Measurements from ENCODE around the gene TMEM234. TPM values are rescaled to one million over a fixed set of nuclear protein-coding genes. Genes with fewer than 3 reads are reported as not detected.

Gene TMEM234
- total and polyA plus RNA-seq, 10 of the 15 experiments (the other 5 are each of a cell fraction or from before 2014, with no cell fraction given), result 2.9 to 10.9 (median 6.4) TPM

- ChIA-PET CTCF (interaction anchor here (1.1 to 2.4 kb wide), 4 partner anchors 12 to 205 kb away, joined by 3 to 9 read pairs (median 5); no protein-coding TSS in a partner anchor), SMC1A (ENCODE audit: uncharacterized antibody, unreplicated experiment) (interaction anchor here (0.9 to 1.7 kb wide), 2 partner anchors 41 to 107 kb away, joined by 3 to 4 read pairs; no protein-coding TSS in a partner anchor), RAD21 (ENCODE audit: unreplicated experiment) (no interaction called here), POLR2A (no interaction called here)
- no peaks in the 10 kb centered on the region for H3K27me3 ChIP-seq (replicated peaks in 1 of 2; ENCODE audit: control insufficient read depth in 2 of 2, insufficient read depth in 2 of 2, low read length in 1 of 2)
- no TSS peak for BruUV-seq (replicated peaks)
- TF ChIP-seq POLR2A (IDR thresholded peaks at IDR 0.05; ENCODE audit: low read depth, low read length), result no peak
- TF ChIP-seq FOXM1 (IDR thresholded peaks at IDR 0.05; ENCODE audit: low read depth, low read length), result no peak
- no peak for TF ChIP-seq ZBTB40 (IDR thresholded peaks at IDR 0.05; ENCODE audit: borderline replicate concordance)
- TF ChIP-seq NR2C2 (IDR thresholded peaks at IDR 0.05; ENCODE audit: borderline replicate concordance, control insufficient read depth, insufficient read length, low read depth), result no peak
- TF ChIP-seq YBX1 (IDR thresholded peaks at IDR 0.05), result no peak
- 0 out of 2 replicates have a peak, but pooled peaks have one; percentile 27 for TF ChIP-seq BMI1 (IDR thresholded peaks at IDR 0.05; ENCODE audit: borderline replicate concordance)
- TF ChIP-seq, protein P1, sequence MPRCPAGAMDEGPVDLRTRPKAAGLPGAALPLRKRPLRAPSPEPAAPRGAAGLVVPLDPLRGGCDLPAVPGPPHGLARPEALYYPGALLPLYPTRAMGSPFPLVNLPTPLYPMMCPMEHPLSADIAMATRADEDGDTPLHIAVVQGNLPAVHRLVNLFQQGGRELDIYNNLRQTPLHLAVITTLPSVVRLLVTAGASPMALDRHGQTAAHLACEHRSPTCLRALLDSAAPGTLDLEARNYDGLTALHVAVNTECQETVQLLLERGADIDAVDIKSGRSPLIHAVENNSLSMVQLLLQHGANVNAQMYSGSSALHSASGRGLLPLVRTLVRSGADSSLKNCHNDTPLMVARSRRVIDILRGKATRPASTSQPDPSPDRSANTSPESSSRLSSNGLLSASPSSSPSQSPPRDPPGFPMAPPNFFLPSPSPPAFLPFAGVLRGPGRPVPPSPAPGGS (IDR thresholded peaks at IDR 0.05; ENCODE audit: borderline replicate concordance, insufficient read depth, low read depth, low read length, poor library complexity, severe bottlenecking), result no peak
- no peak for TF ChIP-seq KDM1A (IDR thresholded peaks at IDR 0.05; ENCODE audit: borderline replicate concordance)
- H3K9ac ChIP-seq (ENCODE audit: control insufficient read depth, insufficient read depth, low read length), result no peak within 1 kb of the TSS
- in situ Hi-C loops (cut with MboI) (no loop called here), intact Hi-C loops (cut with micrococcal nuclease; ENCODE audit: unreplicated experiment) (no loop called here)
- H2AFZ ChIP-seq (ENCODE audit: control insufficient read depth, low read depth, low read length), result no peak within 1 kb of the TSS
- FAIRE-seq (no peak), ATAC-seq (no peak), DNase-seq (ENCODE audit: low read depth, low spot score) (no peak)
- H3K79me2 ChIP-seq (ENCODE audit: control insufficient read depth, insufficient read depth, low read length), result peaks cover 4% of the 10 kb centered on the region
- H3K4me1 ChIP-seq (ENCODE audit: control insufficient read depth, insufficient read depth, low read length), result peaks cover 14% of the 10 kb centered on the region
- no peaks in the 10 kb centered on the region for H3K9me3 ChIP-seq (replicated peaks; ENCODE audit: control insufficient read depth, insufficient read depth, low read length)
- H3K4me2 ChIP-seq (ENCODE audit: control insufficient read depth, insufficient read depth), result 0 out of 2 replicates have a peak within 1 kb of the TSS, but pooled peaks have one; percentile 11
- 89% methylated on average over 5 of the region's 5 CpGs for WGBS (ENCODE audit: insufficient coverage, insufficient replicate concordance, low lambda C conversion rate, missing lambda C conversion rate)
- H4K20me1 ChIP-seq (ENCODE audit: control insufficient read depth, insufficient read depth), result no peaks in the 10 kb centered on the region
- no peak within 1 kb of the TSS for H3K4me3 ChIP-seq
- peaks cover 0 to 1% of the 10 kb centered on the region in 2 experiments; a peak in 1 of 4 replicates for H3K36me3 ChIP-seq (ENCODE audit: control insufficient read depth in 2 of 2, insufficient read depth in 2 of 2, low read length in 1 of 2)
- no peak within 1 kb of the TSS for H3K27ac ChIP-seq (ENCODE audit: control insufficient read depth, insufficient read depth)
Observed at GRCh38 chr1:32208891-32209328, 13.2 kb downstream of the TMEM234 start, which contains the start of gene DCDC2B. Gene DCDC2B (plus strand): TSS chr1:32209089. CDS start chr1:32209094, 5 bp downstream.

Measured in GM12878 (cell line).